SIG-M5 (cell line): ENCODE results near the gene KRT6B.
"Not testable (repeated sequence)": the region's sequence is repeated elsewhere in the genome, so short reads cannot be mapped to it uniquely, and the experiment has no call there.

Experiments used
- DNase-seq: peaks from one replicate; lab custom pipeline; 2025; lab: John Stamatoyannopoulos, UW

The KRT6B gene

DNA sequence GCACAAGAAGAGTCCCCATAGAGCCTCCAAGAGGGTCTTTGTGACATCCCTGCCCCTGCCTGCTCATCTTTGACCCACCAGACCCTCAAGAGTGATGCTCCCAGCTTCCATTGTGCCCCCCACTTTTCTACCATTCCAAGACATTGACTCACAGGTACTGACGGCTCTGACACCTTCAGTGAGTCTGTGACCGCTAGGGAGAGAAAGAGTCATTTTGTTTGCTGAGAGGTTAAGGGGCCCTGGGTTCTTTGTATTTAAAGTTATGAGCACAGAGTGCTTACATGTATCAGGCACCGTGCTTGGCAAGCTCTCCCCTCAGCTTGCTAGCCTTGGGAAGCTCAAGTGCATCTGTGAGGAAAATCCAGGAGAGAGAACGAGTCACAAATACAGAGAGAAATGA, 38.7 kb downstream of the KRT6B start:
- DNase-seq = no peak

DNA sequence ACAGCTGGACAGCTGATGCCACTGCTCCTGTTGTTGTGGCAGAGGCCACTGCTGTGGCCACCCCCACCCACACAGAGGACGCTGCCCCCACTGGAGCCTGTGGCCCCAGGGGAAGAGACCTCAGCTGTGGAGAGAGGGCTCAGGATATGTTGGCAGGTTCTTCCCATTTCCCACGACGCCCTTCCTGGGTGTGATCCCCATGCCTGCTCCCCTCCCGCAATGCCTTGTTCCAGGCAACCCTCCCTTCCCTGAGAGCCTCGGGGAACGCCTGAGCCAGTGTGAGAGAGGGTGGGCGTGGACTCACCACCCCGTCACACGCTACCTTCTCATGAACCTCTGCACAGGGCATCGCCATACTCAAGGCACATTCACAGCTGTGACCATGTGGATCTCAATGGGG, 40.1 kb downstream of the KRT6B start:
- DNase-seq = no peak

DNA sequence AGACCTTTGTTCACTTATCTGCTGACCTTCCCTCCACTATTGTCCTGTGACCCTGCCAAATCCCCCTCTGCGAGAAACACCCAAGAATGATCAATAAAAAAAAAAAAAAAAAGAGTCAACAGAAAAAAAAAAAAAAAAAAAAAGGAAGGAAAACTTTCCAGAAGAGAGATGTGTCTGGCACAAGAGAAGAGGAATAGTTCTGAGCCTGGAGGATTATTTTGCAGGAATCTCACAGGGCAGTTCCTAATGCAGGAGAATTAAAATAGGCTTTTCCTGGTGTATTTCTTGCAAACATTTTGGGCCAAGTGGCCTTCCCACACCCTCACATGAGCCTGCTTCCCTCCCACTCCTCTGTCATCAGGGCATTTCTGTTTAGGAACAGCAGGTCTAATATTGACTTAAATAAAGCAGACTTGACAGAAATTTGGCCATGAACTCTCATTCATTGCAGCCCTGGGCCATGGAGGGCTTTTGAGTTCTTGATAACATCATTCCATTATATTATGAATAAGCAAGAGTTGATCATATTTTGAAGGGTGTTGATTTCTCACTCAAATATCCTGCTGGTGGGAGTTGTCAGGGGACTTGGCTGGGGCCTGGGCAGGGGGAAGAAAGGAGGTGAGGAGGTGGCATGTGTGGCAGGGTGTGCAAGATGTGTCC, 41.2 kb downstream of the KRT6B start:
- not testable (repeated sequence) for DNase-seq

DNA sequence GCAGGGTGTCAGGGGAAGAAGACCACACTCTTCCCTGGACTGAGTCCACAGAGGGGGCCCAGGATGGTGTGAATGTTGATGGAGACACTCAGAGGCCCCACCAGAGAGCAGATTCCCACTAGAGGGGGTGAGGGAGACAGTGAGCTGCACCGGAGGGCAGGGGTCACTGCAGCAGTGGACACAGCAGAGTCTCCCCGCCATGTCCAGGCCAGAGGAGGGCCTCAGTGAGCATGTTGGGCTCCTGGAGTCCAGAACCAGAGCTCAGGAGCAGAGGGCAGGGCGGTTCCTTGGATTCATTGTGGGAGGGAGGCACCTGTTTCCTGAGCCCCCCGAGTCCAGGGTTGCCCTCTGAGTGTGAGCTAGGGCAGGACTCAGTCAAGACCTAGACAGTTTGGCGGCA, 44.0 kb downstream of the KRT6B start:
- DNase-seq = no peak

DNA sequence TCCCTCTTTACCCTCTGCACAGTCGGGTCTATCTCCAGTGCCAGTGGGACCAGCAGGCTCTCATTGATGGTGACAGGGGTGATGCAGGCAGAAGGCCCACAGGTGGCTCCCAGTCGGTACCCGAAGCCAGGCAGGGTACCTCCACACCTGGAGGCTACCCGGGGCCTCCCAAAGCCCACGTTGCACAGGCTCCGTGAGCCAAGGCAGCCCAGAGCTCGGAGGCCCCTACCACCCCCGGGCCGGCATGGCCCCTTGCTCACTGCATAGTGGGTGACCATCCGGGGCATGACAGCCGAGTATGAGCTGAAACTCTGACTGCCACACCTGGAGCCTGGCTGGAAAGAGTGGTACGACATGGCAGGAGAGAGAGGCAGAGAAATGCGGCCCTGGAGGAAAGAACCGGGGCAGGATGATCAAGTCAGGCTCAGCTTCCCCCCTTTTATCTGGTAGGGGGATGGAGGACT, 46.0 kb downstream of the KRT6B start, which contains the start of gene KRT82:
Gene KRT82, minus strand, starts transcription at position 414 of the 464 bp plus-strand sequence. Its CDS starts 58 bp downstream, at position 356.
- DNase-seq = no peak

DNA sequence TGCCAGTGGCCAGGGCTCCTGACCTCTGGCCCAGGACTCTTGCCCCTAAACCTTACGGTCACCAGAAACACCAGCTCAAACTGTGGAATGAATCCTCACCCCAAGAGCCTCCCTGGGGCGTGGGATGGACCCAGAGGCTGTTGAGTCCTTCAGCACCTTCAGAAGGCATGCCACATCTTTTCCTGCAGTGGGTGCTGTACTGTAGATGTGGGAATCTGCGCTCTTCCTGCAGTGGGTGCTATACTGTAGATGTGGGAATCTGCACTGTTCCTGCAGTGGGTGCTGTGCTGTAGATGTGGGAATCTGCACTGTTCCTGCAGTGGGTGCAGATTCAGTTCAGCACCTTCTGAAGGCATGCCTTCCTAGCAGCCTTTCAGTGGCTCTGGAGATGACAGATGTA, 47.0 kb downstream of the KRT6B start:
- DNase-seq = no peak

DNA sequence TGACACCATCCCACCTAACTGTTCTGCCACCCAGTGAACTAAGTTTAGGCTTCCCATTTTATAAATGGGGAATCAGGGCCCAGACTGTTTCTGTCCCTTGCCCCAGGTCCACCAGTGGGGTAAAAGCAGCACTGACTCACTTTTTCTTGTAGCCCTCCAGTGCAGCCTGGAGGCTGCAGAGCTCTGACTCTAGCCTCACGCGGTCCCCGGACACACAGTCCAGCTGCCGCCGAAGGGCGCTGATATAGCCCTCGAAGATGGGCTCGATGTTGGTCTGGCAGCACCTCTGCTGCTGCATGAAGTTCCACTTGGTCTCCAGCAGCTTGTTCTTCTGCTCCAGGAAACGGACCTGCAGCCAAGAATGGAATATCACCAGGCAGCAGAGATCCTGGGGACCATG, 48.4 kb downstream of the KRT6B start:
- no peak for DNase-seq

DNA sequence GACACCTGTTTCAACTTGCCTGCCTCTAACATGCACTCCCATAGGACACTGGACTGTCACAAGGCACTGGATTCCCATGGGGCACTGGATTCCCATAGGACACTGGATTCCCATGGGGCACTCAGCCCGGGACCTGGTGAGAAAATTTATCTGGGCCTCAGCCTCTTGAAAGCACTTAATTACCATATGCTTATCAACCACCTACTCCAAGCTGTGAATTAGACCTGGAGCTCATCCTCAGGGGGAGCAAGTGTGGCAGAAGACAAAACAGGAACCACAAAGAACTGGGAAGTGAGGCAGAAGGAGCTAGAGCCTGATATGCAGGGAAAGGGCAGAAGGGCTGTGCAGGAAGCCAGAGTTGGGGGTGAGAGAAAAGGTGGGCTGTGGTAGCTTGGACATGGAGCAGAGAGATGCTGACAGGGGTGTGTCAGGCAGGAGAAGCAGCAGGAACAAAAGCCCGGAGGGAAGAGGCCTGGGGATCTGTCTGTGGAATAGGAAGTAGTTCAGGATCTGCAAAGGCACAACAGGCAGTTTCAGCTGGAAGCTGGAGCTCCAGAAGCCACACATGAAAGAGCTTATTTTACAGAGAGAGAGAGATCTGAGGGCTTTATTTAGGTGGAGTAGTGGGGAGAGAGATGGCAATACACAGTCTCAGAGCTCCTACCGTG, 48.9 kb downstream of the KRT6B start:
- no peak for DNase-seq

DNA sequence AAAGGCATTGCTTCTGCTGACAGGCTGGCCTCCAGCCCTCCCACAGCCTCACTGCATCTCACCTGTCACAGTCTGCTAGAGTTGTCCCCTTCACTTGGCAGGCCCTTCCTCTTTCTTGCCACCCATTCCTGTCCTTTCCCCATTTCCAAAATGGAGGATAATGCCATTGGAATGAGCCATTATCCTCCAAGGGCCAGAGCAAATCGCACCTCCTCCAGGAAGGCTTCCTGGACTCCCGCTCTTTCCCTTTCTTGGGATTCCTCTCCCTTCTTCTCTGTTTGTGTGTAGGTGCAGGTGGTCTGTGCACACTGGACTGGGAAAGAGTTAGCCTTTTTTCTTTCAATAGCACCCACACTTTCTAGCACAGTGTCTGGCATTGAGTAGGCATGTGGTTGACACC, 49.6 kb downstream of the KRT6B start:
- no peak for DNase-seq

DNA sequence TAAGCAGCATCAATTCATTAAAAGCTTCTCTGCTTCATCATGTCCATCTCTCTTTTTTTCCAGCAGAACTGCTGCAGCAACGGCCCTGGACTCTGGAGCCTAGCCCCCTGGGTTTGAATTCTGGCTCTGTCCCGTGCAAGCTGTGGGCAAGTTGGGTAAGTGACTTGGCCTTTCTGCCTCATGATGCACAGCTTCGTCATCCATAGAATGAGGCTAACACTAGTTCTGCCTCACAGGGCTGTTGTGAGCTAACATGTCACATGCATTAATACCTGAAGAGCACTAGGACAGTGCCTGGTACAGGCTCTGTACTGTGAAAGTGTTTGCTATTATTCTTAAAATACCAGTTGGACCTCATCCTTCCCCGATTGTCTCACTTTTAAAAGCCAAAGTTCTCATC, 50.0 kb downstream of the KRT6B start:
- no peak for DNase-seq

DNA sequence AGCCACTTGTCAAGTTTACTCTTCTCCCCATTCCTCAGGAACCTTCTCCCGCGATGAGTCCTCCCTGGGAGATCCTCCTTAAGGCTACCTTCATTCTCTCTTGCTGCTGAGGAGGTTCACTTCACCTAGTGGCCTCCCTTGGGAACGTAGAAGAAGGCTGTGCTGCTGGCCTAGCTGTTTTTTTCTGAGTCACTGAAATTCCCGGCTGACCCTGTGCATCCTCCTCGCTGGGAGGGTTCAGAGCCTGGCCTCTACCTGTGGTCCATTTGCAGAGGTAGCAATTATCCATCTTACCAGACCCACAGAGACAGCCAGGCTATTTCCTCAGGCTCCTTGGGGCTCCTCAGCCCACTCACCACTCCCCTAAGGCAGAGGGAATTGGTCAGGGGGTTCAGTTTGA, 50.4 kb downstream of the KRT6B start:
- no peak for DNase-seq

DNA sequence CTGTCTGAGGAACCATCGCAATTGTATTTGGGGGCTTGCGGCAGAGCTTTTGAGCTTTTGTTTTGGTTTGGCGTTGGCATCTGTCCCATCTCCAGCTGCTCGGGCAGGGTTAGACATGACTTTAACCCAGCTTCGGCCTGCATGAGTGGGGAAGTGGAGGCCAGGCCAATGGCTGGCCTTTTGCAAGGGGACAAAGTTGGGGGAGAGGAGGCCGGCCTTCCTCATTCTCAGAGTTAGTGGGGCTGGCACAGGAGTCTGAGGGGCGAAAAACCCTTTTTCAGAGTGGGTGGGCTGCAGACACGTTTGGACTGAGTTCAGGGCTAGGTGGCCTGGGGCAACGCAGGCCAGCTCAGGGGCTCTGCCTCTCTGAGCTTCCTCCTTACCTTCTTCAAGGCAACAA, 51.0 kb downstream of the KRT6B start:
- DNase-seq = no peak

DNA sequence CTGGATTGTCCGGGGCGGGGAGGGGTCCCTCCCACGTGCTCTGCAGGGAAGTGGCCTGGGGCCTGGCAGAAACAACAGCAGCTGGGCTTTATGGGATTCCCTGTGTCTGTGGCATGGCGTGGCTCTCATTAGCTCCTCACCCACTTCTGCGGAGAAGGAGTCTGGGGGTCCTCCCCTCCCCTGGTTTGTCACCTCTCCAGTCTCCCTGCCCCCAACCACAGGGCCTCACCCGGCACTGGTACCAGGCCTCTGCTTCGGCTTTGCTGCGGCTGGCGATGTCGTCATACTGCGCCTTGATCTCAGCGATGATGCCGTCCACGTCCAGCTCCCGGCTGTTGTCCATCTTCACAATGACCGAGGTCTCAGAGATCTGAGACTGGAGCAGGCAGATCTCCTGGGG, 52.2 kb downstream of the KRT6B start:
- no peak for DNase-seq

DNA sequence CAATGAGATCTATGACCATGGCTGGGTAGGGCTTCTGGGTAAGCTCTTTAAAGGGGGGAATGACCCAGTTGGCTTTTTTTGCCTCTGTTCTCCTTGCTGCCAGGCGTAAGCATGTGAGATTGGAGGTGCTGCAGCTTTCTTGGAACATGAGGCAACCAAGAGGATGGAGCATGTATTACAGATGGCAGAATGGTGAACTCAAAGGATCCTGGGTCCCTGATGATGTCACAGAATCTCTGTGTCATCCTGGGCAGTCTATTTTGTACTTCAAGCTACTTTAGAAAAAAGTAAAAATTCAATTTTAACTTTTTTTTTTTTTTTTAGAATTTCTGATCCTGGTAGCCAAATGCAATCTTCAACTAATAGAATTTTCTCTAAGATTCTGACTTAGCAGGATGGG, 53.8 kb downstream of the KRT6B start:
- DNase-seq = no peak

DNA sequence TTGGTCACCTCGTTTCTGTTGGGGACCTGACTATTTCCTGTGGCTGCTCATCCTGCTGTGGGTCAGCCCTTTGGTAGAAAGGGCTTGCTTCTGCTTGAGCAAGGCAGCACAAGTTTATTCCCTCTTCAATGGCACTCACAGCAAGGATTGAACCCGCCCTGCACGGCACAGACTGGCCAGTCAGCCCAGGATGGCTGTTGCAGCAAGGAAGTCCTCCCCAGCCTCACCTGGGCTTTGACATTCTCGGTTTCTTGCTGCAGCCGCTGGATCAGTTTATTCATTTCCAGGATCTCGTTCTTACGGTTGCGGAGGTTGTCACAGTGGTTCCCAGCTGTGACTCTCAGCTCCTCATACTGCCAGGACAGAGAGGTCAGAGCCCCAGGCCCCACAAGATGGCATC, 55.3 kb downstream of the KRT6B start:
- DNase-seq = no peak
